ENCODE data around the gene DHX35. TPM values are rescaled to one million over a fixed set of nuclear protein-coding genes. Genes with fewer than 3 reads are reported as not detected.
A peak's percentile ranks its signal among the peaks of the same experiment; 100 is the strongest.

DHX35 gene
- total RNA-seq, 1 donor, result 8.9 TPM

- no peak for DNase-seq (ENCODE audit: low read depth)
- peak overlapping the region; percentile 33 for H3K4me3 ChIP-seq (ENCODE audit: low read depth, low read length)
- TF ChIP-seq, protein P1, sequence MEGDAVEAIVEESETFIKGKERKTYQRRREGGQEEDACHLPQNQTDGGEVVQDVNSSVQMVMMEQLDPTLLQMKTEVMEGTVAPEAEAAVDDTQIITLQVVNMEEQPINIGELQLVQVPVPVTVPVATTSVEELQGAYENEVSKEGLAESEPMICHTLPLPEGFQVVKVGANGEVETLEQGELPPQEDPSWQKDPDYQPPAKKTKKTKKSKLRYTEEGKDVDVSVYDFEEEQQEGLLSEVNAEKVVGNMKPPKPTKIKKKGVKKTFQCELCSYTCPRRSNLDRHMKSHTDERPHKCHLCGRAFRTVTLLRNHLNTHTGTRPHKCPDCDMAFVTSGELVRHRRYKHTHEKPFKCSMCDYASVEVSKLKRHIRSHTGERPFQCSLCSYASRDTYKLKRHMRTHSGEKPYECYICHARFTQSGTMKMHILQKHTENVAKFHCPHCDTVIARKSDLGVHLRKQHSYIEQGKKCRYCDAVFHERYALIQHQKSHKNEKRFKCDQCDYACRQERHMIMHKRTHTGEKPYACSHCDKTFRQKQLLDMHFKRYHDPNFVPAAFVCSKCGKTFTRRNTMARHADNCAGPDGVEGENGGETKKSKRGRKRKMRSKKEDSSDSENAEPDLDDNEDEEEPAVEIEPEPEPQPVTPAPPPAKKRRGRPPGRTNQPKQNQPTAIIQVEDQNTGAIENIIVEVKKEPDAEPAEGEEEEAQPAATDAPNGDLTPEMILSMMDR (IDR thresholded peaks at IDR 0.05; ENCODE audit: insufficient read depth, low read length), result no peak
Measured at GRCh38 chr20:38931984-38932383, 30.2 kb upstream of the DHX35 start.

- DNase-seq (ENCODE audit: low read depth), result peak; percentile 90
- TF ChIP-seq, protein P1 (IDR thresholded peaks at IDR 0.05; ENCODE audit: insufficient read depth, low read length), result no peak
- H3K4me3 ChIP-seq (ENCODE audit: low read depth, low read length), result peak overlapping the region; percentile 38
Measured at GRCh38 chr20:38932457-38933120, 29.6 kb upstream of the DHX35 start.

DNA sequence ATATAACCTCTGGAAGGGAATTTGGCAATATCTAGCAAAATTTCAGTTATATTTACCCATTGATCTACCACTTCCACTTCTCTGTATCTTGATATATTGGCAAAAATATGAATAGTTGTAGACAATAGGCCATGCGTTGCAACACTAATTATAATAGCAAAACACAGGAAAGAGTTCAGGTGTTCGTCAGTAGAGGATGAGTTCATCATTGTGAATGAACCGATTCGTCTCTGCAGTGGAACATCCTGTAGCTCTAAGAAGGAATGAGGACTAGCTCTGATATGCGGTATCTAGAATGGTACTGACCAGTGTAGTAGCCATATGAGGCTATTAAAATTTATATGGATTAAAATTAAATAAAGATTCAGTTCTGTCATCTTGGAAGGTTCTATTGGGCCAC, 27.6 kb upstream of the DHX35 start:
- no peak for DNase-seq (ENCODE audit: low read depth)
- TF ChIP-seq, protein P1 (IDR thresholded peaks at IDR 0.05; ENCODE audit: insufficient read depth, low read length), result no peak
- H3K4me3 ChIP-seq (ENCODE audit: low read depth, low read length), result no peak overlapping the region

GRCh38 chr20:38935285-38935684, 26.9 kb upstream of the DHX35 start:
- no peak overlapping the region for H3K4me3 ChIP-seq (ENCODE audit: low read depth, low read length)
- TF ChIP-seq, protein P1 (IDR thresholded peaks at IDR 0.05; ENCODE audit: insufficient read depth, low read length), result peak; percentile 30
- DNase-seq (ENCODE audit: low read depth), result peak; percentile 18

GRCh38 chr20:38935967-38936407, 26.2 kb upstream of the DHX35 start:
- no peak for DNase-seq (ENCODE audit: low read depth)
- TF ChIP-seq, protein P1 (IDR thresholded peaks at IDR 0.05; ENCODE audit: insufficient read depth, low read length), result no peak
- H3K4me3 ChIP-seq (ENCODE audit: low read depth, low read length), result no peak overlapping the region

DNA sequence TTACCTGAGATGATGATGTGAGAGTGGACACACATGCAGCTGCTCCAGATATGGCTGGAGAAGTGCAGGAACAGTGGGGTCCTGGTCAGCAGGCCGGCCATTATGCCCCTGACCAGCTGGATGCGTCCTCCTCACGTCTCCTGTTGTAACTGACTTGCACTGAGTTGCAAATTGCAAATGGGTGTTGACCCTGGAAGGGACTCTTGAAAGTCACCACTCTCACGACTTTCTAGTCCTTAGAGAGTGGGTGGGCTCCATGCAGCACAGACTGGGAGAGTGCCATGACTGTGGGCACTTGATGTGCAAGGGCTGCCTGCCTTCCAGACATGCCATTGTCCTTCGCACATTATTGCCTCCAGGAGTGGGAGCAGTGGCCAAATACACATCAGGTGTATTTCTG, 25.1 kb upstream of the DHX35 start:
- DNase-seq (ENCODE audit: low read depth), result no peak
- TF ChIP-seq, protein P1 (IDR thresholded peaks at IDR 0.05; ENCODE audit: insufficient read depth, low read length), result no peak
- H3K4me3 ChIP-seq (ENCODE audit: low read depth, low read length), result no peak overlapping the region

Measured in fibroblast of the aortic adventitia (primary cell).